OCI-LY3 (cell line): ENCODE data around the gene ATF6.

Experiments
- EZH2phosphoT487 ChIP-seq: fragments of 200-600 bp; shearing (Covaris generic); IDR thresholded peaks from 2 replicates; pipeline ENCODE4 v1.6.1; 2018; ENCODE audit warnings: antibody characterized with exemption, mixed run types, low read depth
- TF ChIP-seq, protein P1 (sequence below): fragments of 200-600, 300-600 bp; sonication (generic); IDR thresholded peaks from 2 replicates; pipeline ENCODE4 v1.5.1; 2014; ENCODE audit warnings: antibody characterized with exemption, low read length, low read depth

DNA sequence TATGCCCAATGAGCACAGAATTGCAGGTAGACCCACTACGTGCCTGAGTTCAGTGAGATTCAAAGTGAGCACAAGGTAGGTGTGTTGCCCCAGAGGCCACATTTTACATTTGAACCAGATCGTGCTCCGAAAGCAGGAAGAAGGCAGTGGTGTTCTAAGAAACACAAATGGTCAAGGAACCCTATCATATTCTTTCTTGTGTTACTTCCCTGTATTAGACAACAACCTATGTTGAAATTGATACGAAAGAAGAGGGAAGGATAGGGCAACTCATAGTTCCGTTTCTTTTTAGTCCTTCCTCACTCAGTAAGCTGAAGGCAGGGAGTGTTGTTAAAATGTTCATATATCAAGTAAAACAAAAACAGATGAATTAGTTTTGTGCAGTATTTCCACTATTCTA lies 223.7 kb downstream of the ATF6 start:
- TF ChIP-seq EZH2phosphoT487, result no peak
- TF ChIP-seq, protein P1, sequence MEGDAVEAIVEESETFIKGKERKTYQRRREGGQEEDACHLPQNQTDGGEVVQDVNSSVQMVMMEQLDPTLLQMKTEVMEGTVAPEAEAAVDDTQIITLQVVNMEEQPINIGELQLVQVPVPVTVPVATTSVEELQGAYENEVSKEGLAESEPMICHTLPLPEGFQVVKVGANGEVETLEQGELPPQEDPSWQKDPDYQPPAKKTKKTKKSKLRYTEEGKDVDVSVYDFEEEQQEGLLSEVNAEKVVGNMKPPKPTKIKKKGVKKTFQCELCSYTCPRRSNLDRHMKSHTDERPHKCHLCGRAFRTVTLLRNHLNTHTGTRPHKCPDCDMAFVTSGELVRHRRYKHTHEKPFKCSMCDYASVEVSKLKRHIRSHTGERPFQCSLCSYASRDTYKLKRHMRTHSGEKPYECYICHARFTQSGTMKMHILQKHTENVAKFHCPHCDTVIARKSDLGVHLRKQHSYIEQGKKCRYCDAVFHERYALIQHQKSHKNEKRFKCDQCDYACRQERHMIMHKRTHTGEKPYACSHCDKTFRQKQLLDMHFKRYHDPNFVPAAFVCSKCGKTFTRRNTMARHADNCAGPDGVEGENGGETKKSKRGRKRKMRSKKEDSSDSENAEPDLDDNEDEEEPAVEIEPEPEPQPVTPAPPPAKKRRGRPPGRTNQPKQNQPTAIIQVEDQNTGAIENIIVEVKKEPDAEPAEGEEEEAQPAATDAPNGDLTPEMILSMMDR, result no peak
